A673 (cell line): Measurements from ENCODE around the gene BTBD9. TPM values are rescaled to one million over a fixed set of nuclear protein-coding genes. Genes with fewer than 3 reads are reported as not detected.

ENCODE experiments used
- BruUV-seq: library from RNA; stranded (reverse); fragments of 400-500 nt; replicated peaks from 2 replicates; lab custom pipeline; 2021; lab: Mats Ljungman, UMichigan
- CTCF ChIA-PET: fragments of 300-600 bp; sonication (Branson Sonifier 250); formaldehyde crosslinking; loops from one replicate; lab custom pipeline; 2022; ENCODE audit warnings: antibody characterized with exemption; lab: Charles Lee
- POLR2A ChIA-PET: fragments of 300-600 bp; sonication (Branson Sonifier 250); formaldehyde crosslinking; loops from one replicate; lab custom pipeline; 2022; ENCODE audit warnings: antibody characterized with exemption; ENCODE audit not compliant: low non-redundant PET; lab: Charles Lee
- DNase-seq: peaks from one replicate; pipeline ENCODE4 v3.0.0-alpha.2; 2015; ENCODE audit warnings: low spot score
- H3K27ac ChIP-seq: fragments of 200-600 bp; sonication (generic); 2 replicates; pipeline ENCODE4 v1.5.1; 2016; ENCODE audit warnings: mixed run types, low read depth, mild to moderate bottlenecking, mixed read lengths, antibody characterized with exemption, low read length; ENCODE audit not compliant: poor library complexity, severe bottlenecking
- H3K27me3 ChIP-seq: fragments of 200-600 bp; sonication (generic); replicated peaks from 2 replicates; pipeline ENCODE4 v1.6.1; 2017; ENCODE audit warnings: mixed run types, low read depth, mild to moderate bottlenecking, mixed read lengths, antibody characterized with exemption, low read length; ENCODE audit not compliant: insufficient read depth, poor library complexity
- H3K36me3 ChIP-seq: fragments of 200-600 bp; sonication (generic); 2 replicates; pipeline ENCODE4 v1.6.1; 2016; ENCODE audit warnings: mixed run types, mild to moderate bottlenecking, mixed read lengths, antibody characterized with exemption, low read length; ENCODE audit not compliant: insufficient read depth, poor library complexity, severe bottlenecking
- H3K4me1 ChIP-seq: fragments of 200-600 bp; sonication (generic); 2 replicates; pipeline ENCODE4 v1.6.1; 2017; ENCODE audit warnings: mixed run types, mild to moderate bottlenecking, mixed read lengths, antibody characterized with exemption, low read length; ENCODE audit not compliant: insufficient read depth, poor library complexity, severe bottlenecking
- H3K4me3 ChIP-seq: fragments of 200-600 bp; sonication (generic); 2 replicates; pipeline ENCODE4 v1.5.1; 2016; ENCODE audit warnings: low read depth, mixed run types, mild to moderate bottlenecking, mixed read lengths, low read length; ENCODE audit not compliant: poor library complexity, severe bottlenecking
- H3K9me3 ChIP-seq: fragments of 200-600 bp; sonication (generic); 2 replicates; pipeline ENCODE4 v1.6.1; 2016; ENCODE audit warnings: mixed run types, low read depth, mild to moderate bottlenecking, mixed read lengths, antibody characterized with exemption, low read length; ENCODE audit not compliant: poor library complexity, severe bottlenecking
- EZH2 ChIP-seq: fragments of 200-600 bp; sonication (generic); IDR thresholded peaks from 2 replicates; pipeline ENCODE4 v1.6.1; 2017; ENCODE audit warnings: borderline replicate concordance, low read depth, mild to moderate bottlenecking, mixed read lengths, antibody characterized with exemption, low read length; ENCODE audit not compliant: poor library complexity, severe bottlenecking
- intact Hi-C: fragments of 100-400 bp; cut with micrococcal nuclease; formaldehyde crosslinking; loops from one replicate; pipeline ENCODE4 v1.10.0; 2022; ENCODE audit not compliant: unreplicated experiment
- total RNA-seq: library from RNA; stranded (reverse); gene quantifications from 2 replicates; pipeline ENCODE4 v1.2.3, GENCODE V29; 2021
- TF ChIP-seq, protein P1 (sequence below): fragments of 300-800, 200-600 bp; sonication (generic); conservative IDR thresholded peaks from 2 replicates; pipeline ENCODE4 v1.5.1; 2017; ENCODE audit warnings: low read depth, mild to moderate bottlenecking, antibody characterized with exemption, low read length, moderate library complexity, mixed read lengths

BTBD9 gene
- total RNA-seq, 1 experiment from 2014 or later = 8.0 TPM

DNA sequence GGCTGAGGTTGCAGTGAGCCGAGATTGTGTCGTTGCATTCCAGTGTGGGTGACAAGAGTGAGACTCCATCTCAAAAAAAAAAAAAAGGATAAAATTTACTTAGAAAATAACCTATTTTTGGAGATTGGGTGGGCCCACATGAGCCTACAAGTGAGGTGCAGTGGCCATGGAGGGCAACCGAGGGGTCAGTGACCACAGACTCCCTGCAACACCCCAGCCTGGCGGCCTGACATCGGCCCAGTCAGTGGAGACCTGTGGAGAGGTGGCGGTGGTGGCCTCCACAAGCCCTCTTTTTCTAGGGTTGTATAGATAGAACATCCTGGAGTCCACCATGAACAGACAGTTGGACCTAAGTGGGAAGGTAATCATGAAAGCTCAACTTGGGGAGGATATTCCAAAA is 52.7 kb downstream of the BTBD9 start:
- no peaks in the 10 kb centered on the region for H3K4me1 ChIP-seq
- no peaks in the 10 kb centered on the region for H3K27me3 ChIP-seq
- intact Hi-C loops = no loop called here
- H3K4me3 ChIP-seq = no peak overlapping the region
- no peak overlapping the region for H3K27ac ChIP-seq
- H3K36me3 ChIP-seq = no peaks in the 10 kb centered on the region
- BruUV-seq = no TSS peak
- no peak for TF ChIP-seq EZH2
- TF ChIP-seq, protein P1, sequence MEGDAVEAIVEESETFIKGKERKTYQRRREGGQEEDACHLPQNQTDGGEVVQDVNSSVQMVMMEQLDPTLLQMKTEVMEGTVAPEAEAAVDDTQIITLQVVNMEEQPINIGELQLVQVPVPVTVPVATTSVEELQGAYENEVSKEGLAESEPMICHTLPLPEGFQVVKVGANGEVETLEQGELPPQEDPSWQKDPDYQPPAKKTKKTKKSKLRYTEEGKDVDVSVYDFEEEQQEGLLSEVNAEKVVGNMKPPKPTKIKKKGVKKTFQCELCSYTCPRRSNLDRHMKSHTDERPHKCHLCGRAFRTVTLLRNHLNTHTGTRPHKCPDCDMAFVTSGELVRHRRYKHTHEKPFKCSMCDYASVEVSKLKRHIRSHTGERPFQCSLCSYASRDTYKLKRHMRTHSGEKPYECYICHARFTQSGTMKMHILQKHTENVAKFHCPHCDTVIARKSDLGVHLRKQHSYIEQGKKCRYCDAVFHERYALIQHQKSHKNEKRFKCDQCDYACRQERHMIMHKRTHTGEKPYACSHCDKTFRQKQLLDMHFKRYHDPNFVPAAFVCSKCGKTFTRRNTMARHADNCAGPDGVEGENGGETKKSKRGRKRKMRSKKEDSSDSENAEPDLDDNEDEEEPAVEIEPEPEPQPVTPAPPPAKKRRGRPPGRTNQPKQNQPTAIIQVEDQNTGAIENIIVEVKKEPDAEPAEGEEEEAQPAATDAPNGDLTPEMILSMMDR = no peak
- no peak for DNase-seq
- ChIA-PET CTCF (no interaction called here), POLR2A (no interaction called here)
- no peaks in the 10 kb centered on the region for H3K9me3 ChIP-seq

DNA sequence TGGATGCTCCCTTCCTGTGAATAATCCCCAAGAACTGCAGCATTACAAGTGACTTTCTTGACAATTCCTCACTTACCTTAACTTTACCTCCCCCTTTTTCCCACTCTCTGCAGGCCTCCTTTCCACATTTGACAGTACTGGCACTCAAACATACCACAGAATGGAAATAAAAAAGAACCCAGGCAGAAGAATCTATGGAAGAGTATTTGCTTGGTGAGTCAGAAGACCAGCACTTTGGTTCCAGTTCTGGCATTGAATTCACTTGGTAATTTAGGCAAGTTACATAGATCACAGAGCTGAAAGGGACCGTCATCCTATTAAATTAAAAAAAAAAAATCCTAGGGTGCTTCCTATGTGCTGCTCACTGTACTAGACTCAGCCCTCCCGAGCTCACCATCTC is 55.0 kb downstream of the BTBD9 start:
- POLR2A ChIA-PET = no interaction called here
- no peaks in the 10 kb centered on the region for H3K27me3 ChIP-seq
- H3K9me3 ChIP-seq = no peaks in the 10 kb centered on the region
- no peak overlapping the region for H3K4me3 ChIP-seq
- no peak overlapping the region for H3K27ac ChIP-seq
- BruUV-seq = no TSS peak
- intact Hi-C loops = no loop called here
- no peaks in the 10 kb centered on the region for H3K36me3 ChIP-seq
- DNase-seq = no peak
- CTCF ChIA-PET = no interaction called here
- TF ChIP-seq, protein P1 = no peak
- no peak for TF ChIP-seq EZH2
- H3K4me1 ChIP-seq = no peaks in the 10 kb centered on the region

DNA sequence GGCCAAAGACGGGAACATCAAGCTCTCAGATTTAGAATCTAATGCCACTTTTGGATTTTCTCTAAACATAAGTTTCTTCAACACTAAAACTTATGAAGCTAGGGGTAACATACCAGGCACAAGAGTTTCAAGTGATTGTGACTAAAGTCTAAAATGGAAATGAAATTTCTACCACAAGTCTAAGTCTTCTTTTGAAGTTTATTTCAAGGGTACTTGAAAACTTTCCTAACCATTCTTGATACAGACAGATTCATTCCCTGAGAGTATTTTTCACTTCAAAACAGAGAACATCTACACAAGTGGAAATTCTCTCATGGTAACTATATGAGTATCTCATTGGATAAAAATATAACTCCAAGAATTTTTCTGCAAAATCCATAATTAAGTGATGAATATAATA is 56.2 kb downstream of the BTBD9 start:
- intact Hi-C loops = no loop called here
- TF ChIP-seq EZH2 = no peak
- TF ChIP-seq, protein P1 = no peak
- no TSS peak for BruUV-seq
- CTCF ChIA-PET = no interaction called here
- no peak overlapping the region for H3K27ac ChIP-seq
- H3K27me3 ChIP-seq = no peaks in the 10 kb centered on the region
- DNase-seq = no peak
- H3K36me3 ChIP-seq = no peaks in the 10 kb centered on the region
- no peaks in the 10 kb centered on the region for H3K4me1 ChIP-seq
- H3K9me3 ChIP-seq = no peaks in the 10 kb centered on the region
- POLR2A ChIA-PET = no interaction called here
- no peak overlapping the region for H3K4me3 ChIP-seq
